Right ventricle myocardium inferior (tissue), 1 donor: Measurements from ENCODE around the gene WIPF3. TPM values are rescaled to one million over a fixed set of nuclear protein-coding genes. Genes with fewer than 3 reads are reported as not detected.
A peak's percentile ranks its signal among the peaks of the same experiment; 100 is the strongest.

ENCODE experiments used
- ATAC-seq: fragments of 200-7000 bp; cut with Tn5 transposase; one replicate; pipeline ENCODE4 v1.9.1; 2020; ENCODE audit warnings: mild to moderate bottlenecking, moderate library complexity
- DNase-seq: peaks from one replicate; pipeline ENCODE4 v3.0.0; 2021; ENCODE audit errors: missing footprints
- intact Hi-C: fragments of 100-400 bp; cut with DNase I; formaldehyde crosslinking; loops from one replicate; pipeline ENCODE4 v1.11.0; 2022
- total RNA-seq: library from RNA; stranded (reverse); fragmentation: NEBNext Ultra II Directional; extraction: Animal tissue kit (Norgen Biotek cat#: 25700); gene quantifications from one replicate; pipeline ENCODE4 v1.2.1, GENCODE V29; 2021
- donor health status: DM: no; HTN: yes; CAD: no; lungs with severe emphysema.

WIPF3 gene
- total RNA-seq, 1 donor from 2014 or later, result 5.5 TPM

DNA sequence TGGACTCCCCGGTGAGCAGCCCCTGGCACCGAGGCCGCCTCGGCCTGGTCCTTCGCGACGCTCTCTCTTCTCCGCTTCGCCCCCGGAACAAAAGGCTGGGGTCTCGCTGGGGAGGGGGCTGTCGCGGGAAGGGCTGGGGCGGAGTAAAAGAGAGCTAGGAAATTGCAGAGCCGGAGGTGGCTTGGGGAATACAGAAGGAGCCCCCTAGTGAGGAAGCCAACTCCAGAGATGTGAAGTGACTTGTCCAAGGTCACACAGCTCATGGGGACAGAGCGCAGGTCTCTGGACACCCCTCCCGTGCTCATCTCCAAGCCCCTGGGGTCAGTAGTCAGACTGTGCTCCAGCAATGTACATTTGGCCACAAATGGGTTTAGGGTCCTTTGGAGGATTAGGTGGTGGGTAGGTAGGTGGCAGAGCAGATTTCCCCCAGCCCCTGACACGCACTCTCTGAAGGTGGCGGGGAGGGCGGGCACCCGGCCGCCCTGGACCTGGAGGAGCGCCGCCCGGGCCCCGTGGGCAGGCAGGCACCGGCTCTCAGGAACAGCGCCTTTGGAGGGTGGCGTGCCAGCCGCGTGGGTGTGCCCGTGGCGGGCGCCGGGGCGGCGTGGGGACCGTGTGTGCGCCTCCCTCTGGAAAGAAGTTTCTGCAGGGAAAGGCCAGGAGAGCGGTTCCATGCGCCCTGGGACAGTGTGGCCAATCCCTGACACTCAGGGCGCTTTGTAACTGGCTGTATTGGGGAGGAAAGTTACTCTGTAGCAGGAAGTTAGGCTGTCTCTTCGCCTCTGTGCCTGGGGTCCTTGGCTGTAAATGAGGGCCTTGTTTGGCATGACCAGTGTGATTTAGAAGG is 910 bp downstream of the WIPF3 start:
- intact Hi-C loops, result loop anchor here (2.0 to 5.0 kb wide), 2 partner anchors 58 to 115 kb away; no protein-coding TSS in a partner anchor
- DNase-seq (no peak), ATAC-seq (peak; percentile 78)

DNA sequence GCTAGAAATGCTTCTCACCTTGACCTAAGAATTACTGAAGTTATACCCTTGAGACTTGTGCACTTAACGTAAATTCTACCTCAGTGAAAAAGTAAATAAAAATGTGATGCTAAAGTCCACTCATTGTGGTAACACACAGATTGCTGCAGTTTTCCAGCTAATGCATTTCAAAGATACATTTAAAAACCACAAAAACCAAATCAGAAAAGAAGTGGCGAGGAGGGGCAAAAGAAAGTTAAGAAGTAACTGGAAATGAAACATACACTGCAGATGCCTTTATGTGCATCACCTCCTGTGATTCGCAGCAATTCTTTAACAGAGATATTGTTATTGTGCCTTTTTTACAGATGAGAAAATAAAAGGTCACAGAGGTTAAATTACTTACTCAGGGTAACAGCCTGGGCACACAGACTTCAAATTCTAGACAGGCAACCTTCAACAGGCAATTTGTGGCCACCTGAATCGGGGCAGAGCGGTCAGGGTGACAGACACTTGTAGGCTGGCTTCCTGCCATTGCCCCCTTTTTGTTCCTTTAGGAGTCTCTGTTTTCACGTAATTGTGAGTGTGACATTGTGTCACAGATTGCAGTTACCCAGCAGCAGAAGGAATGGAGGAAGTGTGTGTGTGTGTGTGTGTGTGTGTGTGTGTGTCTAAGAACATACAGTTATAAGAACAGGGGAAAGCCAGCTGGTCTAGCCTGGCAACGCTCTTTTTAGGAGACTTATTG is 1.9 kb downstream of the WIPF3 start:
- no peak for DNase-seq
- ATAC-seq, result no peak
- intact Hi-C loops, result loop anchor here (5.0 kb wide), 1 partner anchor 114 kb away; no protein-coding TSS in a partner anchor

DNA sequence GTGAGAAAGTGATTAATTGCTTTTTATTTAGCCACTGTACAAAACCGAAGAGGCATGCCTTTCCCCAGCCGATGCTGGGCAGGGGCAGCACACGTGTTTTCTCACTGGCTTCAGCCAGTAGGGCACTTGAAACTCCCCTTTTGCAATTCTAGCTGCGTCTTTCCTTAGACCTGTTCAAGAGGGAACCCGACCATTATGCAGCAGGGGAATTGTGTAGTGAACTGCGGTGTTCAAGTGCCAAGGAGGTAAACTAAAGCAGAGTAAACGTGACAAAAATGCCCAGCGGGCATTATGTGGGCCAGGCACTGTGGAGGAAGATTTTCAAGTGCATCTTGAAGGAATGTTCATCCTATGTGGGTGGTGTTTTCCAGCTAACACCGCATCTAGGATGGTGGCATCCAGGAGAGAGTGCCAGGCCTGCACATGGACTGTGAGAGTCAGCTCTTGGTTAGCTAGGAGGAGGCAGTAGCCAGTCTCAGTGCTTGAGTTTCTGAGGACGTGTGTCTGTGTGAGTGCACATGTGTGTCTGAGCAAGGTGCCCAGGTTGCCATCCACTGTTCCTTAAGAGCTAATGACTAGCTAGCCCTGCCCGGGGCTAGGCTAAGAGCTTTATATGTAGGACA is 3.3 kb downstream of the WIPF3 start:
- ATAC-seq (no peak), DNase-seq (no peak)
- intact Hi-C loops, result loop anchor here (5.0 kb wide), 1 partner anchor 113 kb away; no protein-coding TSS in a partner anchor

- ATAC-seq, result no peak
- intact Hi-C loops, result no loop called here
- no peak for DNase-seq
These were observed 4.0 kb downstream of the WIPF3 start for GRCh38 chr7:29810297-29810696.

DNA sequence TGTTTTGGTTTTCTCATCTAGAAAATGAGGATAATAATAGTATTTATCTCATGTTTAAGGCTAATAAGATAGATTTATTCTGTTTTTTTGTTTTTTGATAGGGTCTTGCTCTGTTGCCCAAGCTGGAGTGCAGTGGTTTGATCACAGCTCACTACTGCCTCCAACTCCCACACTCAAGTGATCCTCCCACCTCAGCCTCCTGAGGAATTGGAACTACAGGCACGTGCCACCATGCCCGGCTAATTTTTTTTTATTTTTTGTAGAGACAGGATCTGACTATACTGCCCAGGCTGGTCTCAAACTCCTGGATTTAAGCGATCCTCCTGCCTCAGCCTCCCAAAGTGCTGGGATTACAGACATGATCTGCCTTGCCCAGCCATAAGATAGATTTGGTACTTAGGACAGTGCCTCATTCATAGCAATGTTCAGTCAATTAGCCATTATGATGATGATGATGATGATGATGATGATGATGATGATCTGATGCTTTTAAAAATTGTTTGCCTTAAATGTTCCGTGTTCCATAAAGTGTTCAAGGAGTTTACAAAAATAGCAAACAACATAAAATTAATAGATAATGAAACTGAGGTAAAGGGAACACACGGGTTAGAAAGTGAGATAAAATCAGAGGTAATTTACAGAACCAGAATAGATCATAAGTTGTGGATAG is 4.6 kb downstream of the WIPF3 start:
- ATAC-seq, result no peak
- DNase-seq, result no peak
- intact Hi-C loops, result no loop called here

GRCh38 chr7:29811586-29811985 is 5.3 kb downstream of the WIPF3 start:
- ATAC-seq (no peak), DNase-seq (no peak)
- intact Hi-C loops, result no loop called here

DNA sequence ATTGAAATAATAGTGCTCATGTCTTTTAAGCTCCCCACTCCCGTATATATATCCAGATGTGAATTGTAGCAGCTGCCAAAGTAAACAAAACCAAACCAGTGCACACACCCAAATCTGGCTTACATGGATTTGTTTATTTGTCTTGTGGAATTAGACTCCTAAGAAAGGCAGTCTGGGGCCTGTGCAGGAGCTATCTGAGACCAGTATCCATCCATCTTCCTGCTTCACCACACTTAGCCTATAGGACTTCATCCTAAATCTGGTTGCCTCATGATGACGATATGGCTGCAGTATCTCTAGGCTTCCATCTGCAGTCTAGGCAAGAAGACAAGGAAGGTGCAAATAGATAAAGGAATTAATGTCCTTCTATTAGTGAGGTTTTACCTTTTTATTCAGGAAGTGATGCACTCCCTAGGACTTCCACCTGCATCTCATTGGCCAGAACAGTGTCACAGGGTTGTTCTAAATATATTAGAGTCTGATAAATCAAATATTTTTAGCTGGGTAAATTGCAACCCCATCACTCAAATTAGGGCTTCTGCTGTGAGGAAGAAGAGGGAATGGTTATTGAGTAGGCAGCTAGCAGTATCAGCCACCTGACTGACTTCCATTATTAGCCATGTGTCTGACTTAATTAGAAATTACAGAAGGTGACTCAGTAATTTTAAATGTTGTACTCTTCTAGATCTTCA is 6.0 kb downstream of the WIPF3 start:
- DNase-seq, result no peak
- intact Hi-C loops, result no loop called here
- ATAC-seq, result peak; percentile 30

DNA sequence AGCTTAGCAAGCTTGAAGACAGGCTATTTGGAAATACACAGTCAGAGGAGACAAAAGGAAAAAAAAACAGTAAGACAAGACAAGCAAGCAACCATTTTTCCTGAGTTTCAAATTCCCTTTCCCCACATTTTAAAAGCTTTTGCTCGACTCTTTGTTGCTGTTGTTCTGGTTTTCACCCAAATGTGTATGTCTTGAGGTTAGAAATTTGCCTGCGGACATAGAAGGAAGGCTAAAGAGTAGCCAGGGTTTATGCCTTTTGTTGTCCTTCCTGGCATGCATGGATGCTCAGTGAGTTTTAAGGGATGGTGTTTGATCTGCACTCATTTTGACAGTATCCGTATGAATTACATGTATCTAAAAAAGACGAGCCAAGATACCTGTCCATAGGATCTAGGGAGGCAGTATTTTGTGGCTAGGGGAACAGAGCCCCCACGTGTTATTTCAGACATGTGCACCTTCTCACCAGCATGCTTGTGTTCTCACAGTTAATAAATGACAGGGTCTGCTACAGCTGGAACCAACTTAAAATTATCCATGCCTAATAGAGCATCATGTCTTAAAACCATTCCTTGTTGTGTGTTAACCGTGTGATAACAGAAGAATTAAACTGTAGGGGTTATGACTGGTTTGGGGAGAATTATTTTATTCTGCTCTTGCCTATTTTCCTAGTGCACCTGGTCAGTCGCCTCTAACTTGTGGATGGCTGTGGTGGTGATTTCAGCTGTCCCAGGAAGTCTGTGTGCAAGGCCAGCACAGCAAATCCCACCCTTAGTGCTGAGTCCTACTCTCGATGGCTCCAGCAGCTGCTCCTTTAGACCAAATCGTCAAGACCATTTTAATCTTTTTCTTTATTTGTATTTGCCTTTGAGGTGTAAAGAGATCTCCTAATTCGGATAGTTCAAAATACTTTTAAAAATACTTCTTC is 9.1 kb downstream of the WIPF3 start:
- ATAC-seq (no peak), DNase-seq (no peak)
- intact Hi-C loops, result no loop called here

- intact Hi-C loops, result no loop called here
- DNase-seq (no peak), ATAC-seq (no peak)
These were observed 12.0 kb downstream of the WIPF3 start for GRCh38 chr7:29818308-29818707.

GRCh38 chr7:29825775-29826529 is 19.6 kb downstream of the WIPF3 start:
- no peak for ATAC-seq
- intact Hi-C loops, result no loop called here
- no peak for DNase-seq

DNA sequence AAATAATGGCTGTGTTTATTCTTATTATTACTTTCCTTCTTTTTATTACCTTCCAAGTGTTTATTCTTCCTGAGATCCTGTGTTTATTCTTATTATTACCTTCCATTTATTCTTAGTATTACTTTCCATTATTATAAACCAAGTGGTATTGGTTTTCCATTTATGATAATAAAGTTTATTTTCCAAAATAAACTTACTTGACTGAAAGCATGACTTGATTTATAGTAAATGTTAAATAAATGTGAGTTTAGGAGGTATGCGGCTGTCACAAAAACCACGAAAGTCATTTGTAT is 20.2 kb downstream of the WIPF3 start:
- no peak for ATAC-seq
- DNase-seq, result no peak
- intact Hi-C loops, result no loop called here

DNA sequence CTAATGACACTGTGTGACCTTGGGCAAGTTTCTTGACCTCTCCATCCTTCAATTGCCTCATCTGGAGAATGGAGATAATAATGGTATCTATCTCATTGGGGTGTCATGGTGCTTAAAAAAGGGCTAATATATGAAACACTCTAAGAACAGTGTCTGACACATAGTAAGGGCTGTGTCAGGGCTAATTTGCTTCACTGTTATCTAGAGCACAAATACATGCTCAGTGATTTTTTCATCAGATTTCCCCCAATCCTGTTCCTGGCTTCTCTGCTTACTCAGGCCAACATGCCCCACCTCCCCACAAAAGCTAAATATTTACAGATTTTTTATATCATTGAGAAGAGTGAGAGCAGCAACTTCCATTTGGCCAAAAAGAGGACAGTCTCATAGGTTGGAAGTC is 20.6 kb downstream of the WIPF3 start:
- intact Hi-C loops, result no loop called here
- ATAC-seq, result no peak

DNA sequence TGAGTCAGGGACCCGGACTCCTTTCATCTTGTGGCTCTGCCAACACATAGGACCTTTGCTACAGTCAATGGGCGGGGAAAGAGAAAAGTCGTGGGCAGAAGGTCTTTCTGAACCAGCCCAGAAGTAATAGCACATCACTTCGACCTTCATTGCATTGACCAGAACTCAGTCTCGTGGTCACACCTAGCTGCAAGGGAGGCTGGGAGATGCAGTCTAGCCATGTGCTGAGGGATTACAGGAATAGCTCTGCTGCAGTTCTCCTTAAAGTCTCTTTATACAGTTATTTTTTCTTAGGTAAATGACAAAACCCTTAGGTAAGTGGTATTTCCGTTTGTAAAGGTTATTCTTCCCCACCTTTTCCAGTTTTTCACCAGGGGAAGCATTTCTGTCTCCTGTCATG is 25.4 kb downstream of the WIPF3 start:
- intact Hi-C loops, result no loop called here
- no peak for ATAC-seq

More for the DNA sequence above, 20.6 kb downstream of the WIPF3 start:
- no peak for DNase-seq

DNA sequence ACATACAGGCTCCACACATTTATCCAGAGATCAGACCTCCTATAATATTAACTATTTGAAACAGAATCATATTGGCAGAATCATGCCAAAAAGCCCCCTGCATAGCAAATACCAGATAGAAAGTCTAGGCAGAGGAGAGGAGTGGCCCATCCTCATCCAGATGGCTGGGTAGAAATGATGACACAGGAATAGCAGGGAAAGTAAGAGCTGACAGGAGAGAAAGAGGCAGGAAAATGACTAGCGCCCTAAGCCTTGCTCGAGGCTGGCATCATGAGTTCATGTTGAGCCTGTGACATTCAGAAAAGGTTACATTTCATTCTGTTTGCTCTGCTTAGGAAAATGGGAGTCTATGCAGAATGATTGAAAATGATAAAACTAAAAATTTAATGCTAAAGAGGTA is 27.6 kb downstream of the WIPF3 start:
- intact Hi-C loops, result no loop called here
- DNase-seq (no peak), ATAC-seq (no peak)

More for the DNA sequence above, 25.4 kb downstream of the WIPF3 start:
- no peak for DNase-seq

GRCh38 chr7:29835718-29836117 is 29.4 kb downstream of the WIPF3 start:
- ATAC-seq (no peak), DNase-seq (no peak)
- intact Hi-C loops, result no loop called here

- ATAC-seq (peak; percentile 86), DNase-seq (no peak)
- intact Hi-C loops, result no loop called here
These were observed 33.0 kb downstream of the WIPF3 start for GRCh38 chr7:29839302-29839701.

- intact Hi-C loops, result no loop called here
- no peak for DNase-seq
- no peak for ATAC-seq
These were observed 33.6 kb downstream of the WIPF3 start for GRCh38 chr7:29839921-29840320.
